Central memory CD8-positive, alpha-beta T cell (primary cell): ENCODE results near the gene ZNF598.
A peak's percentile ranks its signal among the peaks of the same experiment; 100 is the strongest.

Experiments
- ATAC-seq: fragments of 150-1000 bp; cut with Tn5 transposase; replicated peaks from 2 replicates; pipeline ENCODE4 v1.10.0; 2022; ENCODE audit warnings: mild to moderate bottlenecking, moderate FRiP score, moderate number of reproducible peaks; ENCODE audit not compliant: poor library complexity, severe bottlenecking; ENCODE audit errors: extremely low read depth
- DNase-seq, 2 donors: peaks; one replicate each; pipeline ENCODE4 v3.0.0; 2021; ENCODE audit warnings: low spot score in 2 of 2
- H3K27ac Mint-ChIP-seq: one replicate; pipeline ENCODE4 v1.8.0; 2022; ENCODE audit warnings: low read depth, mild to moderate bottlenecking, moderate library complexity, mixed read lengths
- H3K27me3 Mint-ChIP-seq: one replicate; pipeline ENCODE4 v1.8.0; 2022; ENCODE audit warnings: mixed read lengths
- H3K36me3 Mint-ChIP-seq: one replicate; pipeline ENCODE4 v1.8.0; 2022; ENCODE audit warnings: mild to moderate bottlenecking, moderate library complexity, mixed read lengths; ENCODE audit not compliant: insufficient read depth
- H3K4me1 Mint-ChIP-seq: one replicate; pipeline ENCODE4 v1.8.0; 2022; ENCODE audit warnings: mixed read lengths
- H3K4me3 Mint-ChIP-seq: one replicate; pipeline ENCODE4 v1.8.0; 2022; ENCODE audit warnings: mild to moderate bottlenecking, moderate library complexity, mixed read lengths
- H3K9me3 Mint-ChIP-seq: one replicate; pipeline ENCODE4 v1.8.0; 2022; ENCODE audit warnings: mixed read lengths

ZNF598 gene

GRCh38 chr16:2004795-2005517 is 4.7 kb downstream of the ZNF598 start:
- no peak for DNase-seq
- no peaks in the 10 kb centered on the region for H3K27me3 Mint-ChIP-seq
- no peak overlapping the region for H3K27ac Mint-ChIP-seq

DNA sequence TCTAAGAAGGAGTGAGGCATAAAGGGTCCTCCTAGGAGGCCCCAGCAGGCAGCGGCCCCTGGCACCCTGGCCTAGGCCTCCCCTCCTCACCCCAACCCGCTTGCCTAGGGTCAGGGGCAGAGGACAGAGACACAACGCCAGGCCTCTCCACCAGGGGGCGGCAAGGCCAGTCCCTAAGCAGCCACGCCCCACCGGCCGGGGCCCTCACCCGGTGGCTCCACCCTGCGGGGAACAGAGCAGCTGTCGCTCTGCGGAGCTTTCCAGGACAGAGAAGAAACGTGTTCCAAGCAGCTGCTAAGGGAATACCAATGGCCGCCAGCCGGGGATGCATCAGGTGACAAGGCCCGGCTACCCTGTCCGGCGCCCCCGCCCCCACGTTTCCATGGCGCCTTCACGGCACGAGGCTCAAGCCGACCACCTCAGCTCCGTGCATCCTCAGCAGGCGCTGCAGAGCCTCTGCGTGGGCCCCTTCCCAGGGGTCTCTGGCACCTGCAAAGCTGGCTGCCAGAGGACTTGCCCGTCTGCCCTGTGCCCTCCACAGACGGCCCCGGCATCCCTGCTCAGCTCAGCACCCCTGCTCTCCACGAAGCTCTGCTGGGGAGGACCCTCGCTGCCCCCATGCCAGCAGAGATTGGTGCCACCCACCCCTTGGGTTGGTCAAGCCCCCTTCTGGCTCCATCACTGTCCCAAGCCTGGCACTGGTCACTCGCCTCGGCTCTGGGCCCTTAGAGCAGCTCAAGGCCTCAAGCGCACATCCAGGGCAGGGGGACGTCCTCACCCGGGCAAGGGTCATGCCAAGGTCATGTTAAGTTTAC is 5.6 kb downstream of the ZNF598 start:
- H3K4me1 Mint-ChIP-seq = peaks cover 42% of the 10 kb centered on the region
- no peaks in the 10 kb centered on the region for H3K9me3 Mint-ChIP-seq
- H3K4me3 Mint-ChIP-seq = no peak overlapping the region
- H3K36me3 Mint-ChIP-seq = peaks cover 18% of the 10 kb centered on the region
- H3K27me3 Mint-ChIP-seq = no peaks in the 10 kb centered on the region
- ATAC-seq = peak; percentile 75
- H3K27ac Mint-ChIP-seq = no peak overlapping the region
- peak; percentile 73 to 77 for DNase-seq

More at GRCh38 chr16:2004795-2005517, 4.7 kb downstream of the ZNF598 start:
- no peaks in the 10 kb centered on the region for H3K9me3 Mint-ChIP-seq
- peaks cover 43% of the 10 kb centered on the region for H3K4me1 Mint-ChIP-seq
- peaks cover 16% of the 10 kb centered on the region for H3K36me3 Mint-ChIP-seq
- peak overlapping the region; percentile 23 for H3K4me3 Mint-ChIP-seq
- no peak for ATAC-seq

DNA sequence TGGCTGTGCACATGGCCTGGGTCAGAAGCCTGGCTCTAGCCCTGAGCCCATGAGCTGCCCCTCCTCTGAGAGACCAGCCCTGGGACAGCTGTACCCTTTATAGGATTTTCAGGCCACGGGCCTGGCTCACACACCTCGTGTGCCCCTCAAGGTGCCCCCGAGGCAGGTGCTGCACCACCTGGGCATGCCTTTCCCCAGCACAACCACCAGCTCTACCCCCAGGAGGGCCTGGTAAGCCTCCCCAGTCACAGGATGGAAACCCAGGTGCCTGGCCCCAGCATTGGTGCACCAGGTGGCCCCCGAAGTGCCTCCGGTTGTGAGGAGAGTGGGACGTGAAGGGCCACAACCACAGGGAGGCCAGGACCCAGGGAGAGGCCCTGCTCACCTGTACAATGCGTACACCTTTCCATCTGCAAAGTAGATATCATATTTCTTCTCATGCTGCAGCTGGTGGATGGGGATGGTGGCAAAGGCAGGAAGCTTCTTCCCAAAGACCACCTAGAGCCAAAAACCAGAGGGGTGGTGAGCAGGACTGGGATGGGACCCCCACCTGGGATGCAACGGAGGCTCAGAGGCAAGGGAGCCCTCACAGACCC is 6.3 kb downstream of the ZNF598 start:
- peaks cover 17% of the 10 kb centered on the region for H3K36me3 Mint-ChIP-seq
- no peak overlapping the region for H3K27ac Mint-ChIP-seq
- no peak for DNase-seq
- H3K4me1 Mint-ChIP-seq = peaks cover 36% of the 10 kb centered on the region
- no peak overlapping the region for H3K4me3 Mint-ChIP-seq
- no peaks in the 10 kb centered on the region for H3K27me3 Mint-ChIP-seq
- no peaks in the 10 kb centered on the region for H3K9me3 Mint-ChIP-seq
- no peak for ATAC-seq

DNA sequence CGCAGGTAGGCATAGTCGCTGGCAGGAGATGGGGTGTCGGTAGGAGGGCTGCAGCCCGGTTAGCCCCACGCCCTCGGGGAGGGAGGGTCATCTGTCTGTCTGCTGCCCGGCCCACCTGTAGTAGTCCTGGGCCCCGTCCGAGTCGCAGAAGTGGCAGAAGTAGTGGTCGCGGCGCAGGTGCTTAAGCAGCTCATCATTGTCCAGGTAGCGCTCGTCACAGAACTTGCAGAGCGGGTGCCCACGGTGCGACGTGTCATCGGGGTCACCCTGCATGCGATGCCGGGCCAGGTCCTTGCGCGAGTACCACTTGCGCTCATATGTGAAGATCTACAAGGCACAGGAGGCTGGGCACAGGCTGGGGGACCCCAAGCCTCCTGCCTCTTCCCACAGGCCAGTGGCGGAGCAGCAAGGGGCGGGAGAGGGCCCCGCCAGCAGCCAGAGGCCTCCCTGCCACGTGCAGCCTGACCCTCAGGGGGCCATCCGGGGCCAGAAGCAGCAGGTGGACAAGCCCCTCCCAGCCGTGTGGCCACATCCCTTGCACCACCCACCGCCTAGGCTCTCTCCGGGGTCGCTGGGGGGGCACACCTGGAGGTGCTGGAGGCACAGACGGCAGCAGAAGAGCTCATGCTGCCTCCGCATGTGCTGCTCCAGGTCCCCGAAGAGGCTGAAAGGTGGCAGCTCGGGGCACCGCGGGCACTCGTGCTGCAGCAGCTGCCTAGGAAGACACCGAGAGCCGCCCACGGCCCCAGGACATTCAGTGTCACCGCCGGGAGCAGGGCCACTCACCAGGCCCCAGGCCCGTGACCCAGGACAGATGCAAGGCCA is 7.0 kb downstream of the ZNF598 start:
- DNase-seq (no peak), ATAC-seq (no peak)
- Mint-ChIP-seq H3K36me3 (peaks cover 16% of the 10 kb centered on the region), H3K9me3 (no peaks in the 10 kb centered on the region), H3K4me1 (peaks cover 29% of the 10 kb centered on the region), H3K27ac (no peak overlapping the region), H3K4me3 (no peak overlapping the region), H3K27me3 (no peaks in the 10 kb centered on the region)

DNA sequence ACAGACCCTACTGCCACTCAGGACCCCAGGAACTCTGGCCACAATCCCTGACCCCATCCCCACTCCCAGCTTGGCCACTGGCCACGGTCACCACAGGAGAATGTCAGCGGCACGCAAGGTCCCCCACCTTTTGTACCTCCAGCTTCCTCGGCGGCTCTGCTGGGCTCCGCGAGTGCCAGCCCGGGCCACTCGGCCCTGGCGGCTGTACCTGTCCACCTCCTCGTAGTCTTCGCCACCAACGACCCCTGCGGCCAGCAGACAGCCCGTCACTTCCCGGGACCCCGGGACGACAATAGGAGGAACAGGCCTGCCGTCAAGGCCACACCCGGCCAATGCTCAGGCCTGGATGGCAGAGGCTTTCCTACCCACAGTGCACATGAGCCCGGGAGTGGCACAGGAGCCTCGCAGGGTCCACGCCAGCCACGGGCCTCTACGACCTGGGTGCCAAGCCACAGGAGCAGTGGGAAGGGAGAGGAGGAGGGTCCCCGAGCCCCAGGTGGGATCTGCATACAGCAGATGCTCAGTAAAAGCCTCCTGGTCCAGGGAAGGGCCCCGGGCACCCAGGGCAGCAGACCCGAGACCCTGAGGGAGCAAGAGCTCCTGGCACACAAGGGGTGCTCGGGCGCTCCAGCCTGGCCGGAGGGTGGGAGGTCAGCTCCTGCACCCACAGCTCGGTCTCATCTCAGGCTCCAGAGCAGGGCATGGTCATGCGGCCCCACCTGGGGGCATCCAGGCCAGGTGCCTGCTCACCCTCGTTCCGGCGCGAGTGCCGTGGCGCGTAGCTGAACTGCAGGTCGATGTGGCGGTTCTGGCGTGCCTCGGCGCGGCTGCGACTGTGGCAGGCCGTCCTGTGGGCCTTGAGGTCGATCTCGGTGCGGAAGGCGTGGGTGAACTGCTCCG is 7.9 kb downstream of the ZNF598 start:
- H3K27ac Mint-ChIP-seq = no peak overlapping the region
- DNase-seq (no peak), ATAC-seq (no peak)
- no peaks in the 10 kb centered on the region for H3K27me3 Mint-ChIP-seq
- H3K9me3 Mint-ChIP-seq = no peaks in the 10 kb centered on the region
- peaks cover 16% of the 10 kb centered on the region for H3K36me3 Mint-ChIP-seq
- no peak overlapping the region for H3K4me3 Mint-ChIP-seq
- peaks cover 19% of the 10 kb centered on the region for H3K4me1 Mint-ChIP-seq

GRCh38 chr16:2001035-2001434 is 8.6 kb downstream of the ZNF598 start:
- no peak overlapping the region for H3K4me3 Mint-ChIP-seq
- H3K36me3 Mint-ChIP-seq = peaks cover 16% of the 10 kb centered on the region
- DNase-seq (no peak), ATAC-seq (no peak)
- H3K9me3 Mint-ChIP-seq = no peaks in the 10 kb centered on the region
- peaks cover 13% of the 10 kb centered on the region for H3K4me1 Mint-ChIP-seq
- no peaks in the 10 kb centered on the region for H3K27me3 Mint-ChIP-seq
- H3K27ac Mint-ChIP-seq = no peak overlapping the region

- H3K27me3 Mint-ChIP-seq = no peaks in the 10 kb centered on the region
- H3K9me3 Mint-ChIP-seq = no peaks in the 10 kb centered on the region
- no peak overlapping the region for H3K27ac Mint-ChIP-seq
- H3K36me3 Mint-ChIP-seq = peaks cover 15% of the 10 kb centered on the region
- peaks cover 4% of the 10 kb centered on the region for H3K4me1 Mint-ChIP-seq
- DNase-seq (no peak), ATAC-seq (no peak)
- H3K4me3 Mint-ChIP-seq = no peak overlapping the region
Measured at GRCh38 chr16:1999866-2000514, 9.6 kb downstream of the ZNF598 start.

DNA sequence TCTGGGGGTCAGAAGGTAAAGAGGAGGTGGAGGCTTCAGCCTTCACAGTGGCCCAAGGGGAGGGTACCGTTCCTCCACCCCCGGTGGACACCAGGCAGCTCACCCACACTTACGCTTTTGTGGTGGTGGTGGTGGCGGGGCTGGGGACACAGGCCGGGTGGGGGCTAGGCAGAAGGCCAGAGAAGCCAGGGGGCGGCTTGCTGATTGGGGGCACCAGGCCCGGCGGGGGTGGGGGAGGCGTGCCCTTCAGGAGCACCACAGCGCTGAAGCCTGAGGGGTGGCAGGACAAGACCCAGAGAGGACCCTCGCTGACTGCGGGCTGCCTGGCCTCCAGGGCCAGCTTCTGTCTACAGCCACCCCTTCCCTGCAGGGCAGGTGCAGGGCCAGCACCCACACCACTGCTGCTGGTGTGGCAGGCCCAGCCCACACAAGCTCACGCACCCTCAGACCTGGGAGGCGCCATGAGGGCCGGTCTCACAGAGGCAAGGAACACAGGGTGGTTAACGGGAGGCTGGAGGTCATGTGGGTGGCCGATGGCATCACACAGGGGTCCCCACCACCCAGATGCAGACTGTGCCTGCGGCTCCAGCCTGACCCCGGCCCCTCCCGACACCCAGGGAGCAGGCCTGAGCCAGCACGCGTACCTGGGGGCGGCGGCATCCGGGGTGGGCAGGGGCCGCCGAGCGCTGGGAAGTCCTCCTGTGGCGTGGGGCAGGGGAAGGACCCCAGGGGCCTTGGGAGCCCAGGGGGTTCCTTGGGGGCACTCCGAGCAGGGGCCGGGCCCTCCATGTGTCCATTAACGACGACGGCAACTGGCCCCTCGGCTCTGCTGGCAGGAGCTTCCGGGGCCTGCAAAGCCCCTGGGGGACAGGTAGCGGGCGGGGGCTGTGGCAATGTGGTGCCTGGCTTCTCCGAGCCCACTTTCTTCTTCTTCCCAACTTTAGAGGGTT is 10.5 kb downstream of the ZNF598 start:
- ATAC-seq (no peak), DNase-seq (no peak)
- Mint-ChIP-seq H3K4me3 (no peak overlapping the region), H3K36me3 (peaks cover 15% of the 10 kb centered on the region), H3K4me1 (no peaks in the 10 kb centered on the region), H3K27ac (no peak overlapping the region), H3K27me3 (no peaks in the 10 kb centered on the region), H3K9me3 (no peaks in the 10 kb centered on the region)

- Mint-ChIP-seq H3K36me3 (peaks cover 13% of the 10 kb centered on the region), H3K27ac (no peak overlapping the region), H3K4me3 (no peak overlapping the region), H3K9me3 (no peaks in the 10 kb centered on the region), H3K27me3 (no peaks in the 10 kb centered on the region), H3K4me1 (no peaks in the 10 kb centered on the region)
- DNase-seq (no peak), ATAC-seq (no peak)
Measured at GRCh38 chr16:1998360-1998835, 11.2 kb downstream of the ZNF598 start.

- H3K27me3 Mint-ChIP-seq = no peaks in the 10 kb centered on the region
- H3K4me3 Mint-ChIP-seq = no peak overlapping the region
- ATAC-seq (no peak), DNase-seq (no peak)
- no peaks in the 10 kb centered on the region for H3K9me3 Mint-ChIP-seq
- H3K36me3 Mint-ChIP-seq = peaks cover 17% of the 10 kb centered on the region
- H3K4me1 Mint-ChIP-seq = no peaks in the 10 kb centered on the region
- H3K27ac Mint-ChIP-seq = no peak overlapping the region
Measured at GRCh38 chr16:1997494-1998359, 11.9 kb downstream of the ZNF598 start.
